HL-60/S4 treated with phorbol 12-myristate 13-acetate at 8.2 ng/mL for 4 days and 3 days (cell line): ENCODE results near the gene ACER2.

Source experiments
- in situ Hi-C: fragments of 300-500 bp; cut with MboI; formaldehyde crosslinking; loops from 2 replicates; pipeline ENCODE4 v1.15.0; 2022; ENCODE audit warnings: low sequenced_read_pairs

The ACER2 gene

DNA sequence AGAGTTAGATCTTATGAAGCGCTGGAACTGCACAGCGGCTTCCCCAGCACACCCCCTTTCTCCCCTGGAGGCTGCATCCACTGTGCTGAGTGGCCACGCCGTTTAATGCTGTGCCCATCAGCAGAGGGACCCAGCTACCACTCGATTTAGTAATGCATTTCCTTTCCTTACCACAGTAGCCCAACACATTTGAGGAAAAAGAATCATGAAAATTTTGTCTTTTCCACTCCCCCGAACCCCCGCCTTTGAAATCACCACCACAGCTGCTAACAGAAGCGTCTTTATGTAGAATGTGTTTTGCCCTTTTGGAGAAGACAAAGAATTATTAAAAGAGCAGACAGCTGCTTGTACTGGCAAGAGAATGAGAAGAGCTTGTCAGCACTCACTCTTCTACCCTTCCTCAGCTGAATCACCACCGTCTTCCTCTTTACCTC, 73.2 kb downstream of the ACER2 start:
- in situ Hi-C loops = no loop called here

DNA sequence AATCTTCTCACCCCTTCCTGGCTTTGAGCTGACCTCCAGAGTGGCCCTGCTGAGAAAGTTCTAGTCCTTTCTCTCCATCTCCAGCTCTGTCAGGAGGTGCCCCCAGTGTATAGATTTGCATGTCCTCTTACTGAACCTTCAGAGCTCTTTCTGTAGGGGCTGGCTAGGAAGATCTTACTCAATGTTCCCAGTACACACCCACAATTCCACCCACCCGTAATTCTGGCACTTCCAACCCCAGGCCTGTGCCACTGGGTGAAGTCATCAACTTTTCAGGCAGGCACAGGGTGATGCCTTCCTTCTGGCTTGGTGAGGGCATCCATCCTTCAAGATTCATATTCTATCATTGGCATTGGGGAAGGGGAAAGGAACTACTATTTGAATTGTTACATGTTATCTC, 75.9 kb downstream of the ACER2 start:
- in situ Hi-C loops = no loop called here

DNA sequence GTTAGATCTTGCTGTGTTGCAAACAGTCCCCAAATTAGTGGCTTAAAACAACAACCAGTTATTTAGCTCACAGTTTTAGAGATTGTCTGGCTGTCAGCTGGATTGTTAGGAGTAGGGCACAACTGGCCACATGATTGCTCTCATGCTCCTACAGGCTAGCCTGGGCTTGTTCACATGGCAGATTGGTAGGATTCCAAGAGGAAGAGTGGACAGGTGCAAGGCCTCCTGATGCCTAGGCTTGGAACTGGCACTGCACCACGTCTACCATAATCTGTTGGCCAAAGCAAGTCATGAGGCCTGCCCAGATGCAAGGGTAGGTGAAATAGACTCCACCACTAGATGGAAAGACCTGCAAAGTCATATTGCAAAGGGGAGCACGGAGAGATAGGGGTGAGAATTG, 76.4 kb downstream of the ACER2 start:
- in situ Hi-C loops = no loop called here

DNA sequence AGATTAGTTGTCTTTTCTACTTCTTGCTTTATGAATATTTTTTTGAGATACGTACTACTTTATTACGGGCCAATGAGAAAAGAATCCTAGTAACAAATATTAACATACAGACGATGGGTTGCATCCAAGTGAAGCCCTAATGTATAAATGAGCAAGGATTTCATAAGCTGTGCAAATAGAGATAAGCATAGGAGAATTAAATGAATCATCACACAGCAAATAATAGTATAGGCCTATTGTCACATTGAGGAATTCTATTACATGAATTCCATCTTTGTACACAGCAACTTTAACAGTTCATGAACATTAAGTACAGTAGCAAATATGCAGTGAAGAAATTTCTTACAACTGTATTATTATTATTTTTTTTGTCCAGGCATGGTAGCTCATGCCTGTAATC, 78.0 kb downstream of the ACER2 start:
- in situ Hi-C loops = no loop called here

DNA sequence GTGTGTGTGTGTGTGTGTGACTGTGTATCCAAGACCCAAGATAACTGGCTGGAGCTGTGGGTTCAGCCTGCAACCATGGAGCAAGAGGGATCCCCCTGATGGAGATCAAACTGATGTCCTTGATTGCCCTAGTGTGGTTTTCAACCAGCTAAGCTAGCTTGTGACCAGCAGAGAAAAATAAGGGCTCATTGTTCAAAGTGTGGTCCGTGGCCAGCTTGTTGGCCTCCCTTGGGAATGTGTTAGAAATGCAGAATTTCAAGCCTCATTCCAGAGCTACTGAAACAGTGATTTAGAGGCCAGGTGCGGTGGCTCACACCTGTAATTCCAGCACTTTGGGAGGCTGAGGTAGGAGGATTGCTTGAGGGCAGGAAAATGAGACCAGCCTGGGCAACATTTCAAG, 79.9 kb downstream of the ACER2 start:
- in situ Hi-C loops = no loop called here

DNA sequence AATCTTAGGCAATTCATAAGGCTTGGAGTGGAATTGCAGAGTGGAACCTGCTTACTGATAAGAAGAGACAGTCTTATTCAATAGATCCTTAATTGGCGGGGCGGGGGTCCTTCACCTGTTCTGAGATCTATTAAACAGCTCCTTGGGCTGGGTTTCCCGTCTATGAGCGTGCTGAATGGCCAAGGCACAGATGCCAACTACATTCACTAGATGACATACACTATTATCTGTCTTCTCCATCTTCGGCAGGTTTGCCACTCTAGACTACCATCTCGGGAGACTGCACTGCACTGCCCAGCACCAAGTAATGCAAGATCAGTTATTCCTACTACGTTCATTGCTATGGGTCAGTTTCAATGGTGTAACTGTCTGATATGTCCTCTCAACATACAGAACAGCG, 81.5 kb downstream of the ACER2 start:
- in situ Hi-C loops = no loop called here

DNA sequence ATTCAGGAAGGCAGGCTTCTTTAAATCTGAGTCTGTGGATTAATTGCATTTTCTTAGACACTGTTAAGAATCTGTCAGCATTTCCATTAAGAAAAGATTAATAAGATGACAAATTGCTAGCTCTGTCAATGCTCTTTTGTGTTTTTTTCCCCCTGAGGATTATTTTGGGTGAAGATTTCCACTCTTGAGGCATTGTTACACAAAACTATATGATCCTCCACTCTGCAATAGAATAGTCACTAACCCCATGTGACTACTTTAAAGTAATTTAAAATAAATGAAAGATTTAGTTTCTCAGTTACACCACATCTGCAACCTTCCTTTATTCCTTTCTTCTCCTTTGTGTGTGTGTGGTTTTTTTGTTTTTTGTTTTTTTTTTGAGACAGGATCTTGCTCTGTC, 82.0 kb downstream of the ACER2 start:
- in situ Hi-C loops = no loop called here

DNA sequence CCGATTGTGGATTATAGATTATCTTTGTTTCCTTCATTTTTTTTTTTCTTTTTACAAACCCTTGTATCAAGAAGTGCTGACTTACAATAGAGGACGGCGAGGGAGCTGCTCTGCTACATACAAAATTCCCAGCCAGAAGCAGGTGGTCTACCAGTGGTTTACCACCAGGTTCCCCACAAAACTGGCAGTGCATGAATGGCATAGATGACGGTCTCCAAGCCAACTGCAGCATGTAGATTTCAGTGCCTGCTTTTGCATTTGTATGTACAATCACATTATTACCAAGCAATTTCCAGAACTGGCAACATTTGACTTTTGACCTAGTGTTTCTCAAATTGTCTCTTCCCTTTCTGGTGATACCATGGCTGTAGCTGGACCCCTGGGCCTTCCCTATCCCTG, 84.0 kb downstream of the ACER2 start:
- in situ Hi-C loops = no loop called here

DNA sequence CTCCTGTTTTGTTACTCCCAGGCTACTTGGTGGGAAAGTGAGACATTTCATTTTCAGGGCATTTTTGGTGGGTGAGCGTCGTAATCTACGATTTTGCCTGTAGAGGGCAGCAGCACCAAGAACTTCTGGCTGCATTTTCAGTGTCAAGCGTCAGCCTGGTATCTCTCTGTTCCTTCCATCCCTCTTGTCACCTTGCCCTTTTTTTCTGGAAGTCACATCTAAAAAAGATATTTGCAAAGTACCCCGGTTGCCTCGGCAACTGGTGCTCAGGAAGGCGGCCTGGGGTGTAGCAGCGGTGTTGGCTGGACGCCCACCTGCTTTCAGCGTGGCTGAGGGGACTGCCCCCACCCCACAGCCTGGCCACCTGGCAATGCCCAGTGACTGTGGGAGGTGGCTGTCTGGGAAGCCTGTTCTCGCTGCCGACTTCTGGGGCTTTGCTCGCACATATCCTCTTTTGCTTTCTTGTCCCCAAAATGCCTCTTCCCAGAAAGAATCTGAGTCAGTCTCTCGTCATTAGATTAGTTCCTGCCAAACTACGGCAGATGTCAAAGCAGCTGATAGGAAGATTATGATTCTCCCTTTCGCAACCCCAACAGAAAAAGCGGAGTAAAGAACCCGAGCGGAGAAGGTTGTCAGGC, 84.5 kb downstream of the ACER2 start:
- in situ Hi-C loops = no loop called here

DNA sequence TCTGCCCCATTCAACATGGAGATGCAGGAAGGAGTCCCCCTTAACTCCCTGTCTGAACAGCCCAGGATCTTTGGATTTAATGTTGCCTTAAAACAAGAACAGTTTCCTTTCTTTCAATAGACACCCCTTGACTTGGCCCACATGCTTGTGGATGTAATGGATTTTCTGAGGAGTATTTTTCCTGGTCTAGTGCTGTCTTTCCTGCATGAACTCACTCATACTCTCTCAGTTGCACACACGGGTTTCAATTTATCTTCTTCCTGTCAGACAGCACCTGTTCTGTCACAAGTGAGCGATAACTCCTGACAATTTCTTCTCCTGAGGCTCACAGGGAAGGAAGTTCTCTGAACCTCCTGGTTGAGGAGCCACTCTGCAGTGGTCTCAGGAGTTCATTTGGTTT, 85.1 kb downstream of the ACER2 start:
- in situ Hi-C loops = no loop called here

DNA sequence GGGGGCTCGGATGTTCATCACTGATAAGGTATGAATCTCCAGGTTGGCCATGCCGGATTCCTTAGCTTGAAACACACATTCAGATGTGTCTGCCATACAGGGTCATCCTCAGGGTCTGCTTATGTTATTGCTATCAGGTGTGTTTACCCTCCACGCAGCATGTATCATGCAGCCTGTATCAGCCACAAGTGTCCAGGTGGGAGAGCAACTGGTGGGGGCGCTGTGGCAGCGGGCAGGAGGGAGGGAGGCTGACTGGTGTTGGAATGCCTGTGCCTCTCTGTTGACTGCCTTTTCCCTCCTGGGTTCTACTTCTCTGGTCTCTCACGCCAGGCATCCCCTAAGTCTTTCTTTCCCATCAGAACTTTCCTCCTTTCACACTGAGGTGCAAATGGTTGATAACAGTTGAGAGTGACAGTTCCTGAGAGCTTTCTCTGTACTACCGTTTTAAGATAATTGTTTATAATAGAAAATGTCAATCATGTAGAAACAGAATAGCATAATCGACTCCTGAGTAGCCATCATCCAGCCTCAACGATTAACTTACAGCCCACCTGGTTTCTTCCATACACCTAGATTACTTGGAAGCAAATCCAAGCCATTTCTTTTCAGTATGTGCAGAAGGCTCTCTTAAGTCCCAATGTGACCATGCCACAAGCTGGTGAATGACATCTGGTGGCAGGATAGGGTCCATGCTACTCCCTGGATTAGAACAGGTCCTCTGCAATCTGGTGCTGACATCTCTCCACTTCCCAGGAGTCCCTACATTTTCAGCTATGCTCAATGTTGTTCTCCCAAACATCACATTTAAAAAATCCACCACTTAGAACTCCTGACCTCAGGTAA, 86.6 kb downstream of the ACER2 start:
- in situ Hi-C loops = no loop called here

DNA sequence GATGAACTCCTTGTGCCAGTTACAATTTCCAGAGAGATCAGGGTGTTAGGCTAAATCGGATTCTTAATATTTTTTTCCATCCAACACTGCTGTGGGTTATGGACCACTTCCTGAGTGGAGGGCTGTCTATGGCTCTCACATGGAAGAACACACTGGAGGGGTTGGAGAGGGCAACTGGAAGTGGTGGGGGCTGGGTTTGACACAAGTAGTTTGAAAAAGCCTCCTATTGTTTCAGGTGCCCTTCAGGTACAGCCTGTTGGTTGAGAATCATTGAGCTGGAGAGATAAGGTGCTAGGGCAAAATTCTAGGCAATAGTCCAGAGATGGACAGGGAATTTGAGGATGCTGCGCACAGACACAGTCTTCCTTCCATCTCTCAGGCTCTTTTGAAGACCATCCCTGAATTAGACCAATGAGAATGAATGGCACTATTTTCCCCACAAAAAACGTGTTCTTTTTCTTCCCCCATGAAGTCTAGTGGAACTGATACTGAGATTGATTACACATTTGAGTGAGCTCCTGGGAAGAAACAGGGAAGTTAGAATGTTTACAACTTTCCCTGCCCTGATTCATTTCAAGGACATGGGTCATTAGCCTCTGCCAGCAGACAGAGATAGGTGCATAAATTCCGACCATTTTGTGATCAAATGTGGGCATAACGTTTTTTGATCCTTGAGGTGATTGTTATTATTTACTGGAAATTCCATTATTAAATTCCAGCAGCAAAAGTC, 87.7 kb downstream of the ACER2 start:
- in situ Hi-C loops = no loop called here

DNA sequence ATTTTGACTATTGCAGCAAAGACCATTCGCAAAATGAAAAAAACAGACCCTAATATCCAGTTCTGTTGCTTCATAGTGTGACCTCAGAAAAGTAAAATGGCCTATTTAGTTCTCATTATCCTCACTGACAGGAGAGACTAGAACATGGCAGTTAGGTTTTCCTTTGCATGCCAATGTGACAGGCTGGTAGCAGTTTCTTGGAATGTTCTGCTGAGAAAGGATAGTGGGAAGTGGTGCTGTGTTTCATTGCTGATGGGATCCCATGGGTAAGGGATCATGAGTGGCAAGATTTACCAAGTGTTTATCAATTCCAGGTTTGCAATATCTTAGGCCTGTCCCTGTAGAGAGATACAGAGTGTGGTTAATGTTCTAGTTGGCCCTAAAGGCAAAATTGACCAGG, 88.5 kb downstream of the ACER2 start:
- in situ Hi-C loops = no loop called here

DNA sequence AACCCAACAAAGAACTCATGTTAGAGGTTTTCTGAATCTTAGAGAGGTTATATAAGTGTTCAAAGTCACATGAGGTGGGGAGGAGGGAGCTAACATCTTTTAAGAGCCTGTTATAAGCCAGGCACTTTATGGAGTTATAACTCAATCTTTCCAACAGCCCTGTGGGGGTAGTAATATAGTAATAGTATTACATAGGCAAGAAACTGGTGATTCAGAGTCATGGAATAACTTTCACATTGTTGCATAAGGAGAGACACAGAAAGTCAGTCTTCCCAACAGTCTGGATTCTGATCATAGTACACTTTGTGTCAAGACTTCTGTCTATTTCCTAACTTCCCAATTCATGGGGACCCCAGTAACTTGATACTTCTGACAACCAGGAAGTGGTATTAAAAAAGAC, 89.2 kb downstream of the ACER2 start:
- in situ Hi-C loops = no loop called here
